HEK293T (cell line): ENCODE results near the gene RBP2.

Experiments
- ELF4 ChIP-seq: fragments of 450-650 bp; IDR thresholded peaks from 2 replicates; pipeline ENCODE4 v1.6.1; 2017; ENCODE audit warnings: antibody characterized with exemption
- SUZ12 ChIP-seq: fragments of 450-650 bp; IDR thresholded peaks from 2 replicates; pipeline ENCODE4 v1.6.1; 2016; ENCODE audit warnings: mild to moderate bottlenecking
- TARDBP ChIP-seq: fragments of 450-650 bp; IDR thresholded peaks from 2 replicates; pipeline ENCODE4 v1.6.1; 2016
- ZNF384 ChIP-seq: fragments of 450-650 bp; IDR thresholded peaks from 2 replicates; pipeline ENCODE4 v1.6.1; 2016

- TF ChIP-seq TARDBP (no peak), ELF4 (no peak), ZNF384 (no peak), SUZ12 (no peak)
Observed at GRCh38 chr3:139414608-139415224, 61.6 kb downstream of the RBP2 start.
